Fibroblast of skin of left biceps (primary cell): ENCODE data around the gene OPA1.

Experiments used
- DNase-seq, 2 experiments: peaks; one replicate each; pipeline ENCODE4 v3.0.0-alpha.2; 2013; ENCODE audit warnings: low read depth in 2 of 2

OPA1 gene

DNA sequence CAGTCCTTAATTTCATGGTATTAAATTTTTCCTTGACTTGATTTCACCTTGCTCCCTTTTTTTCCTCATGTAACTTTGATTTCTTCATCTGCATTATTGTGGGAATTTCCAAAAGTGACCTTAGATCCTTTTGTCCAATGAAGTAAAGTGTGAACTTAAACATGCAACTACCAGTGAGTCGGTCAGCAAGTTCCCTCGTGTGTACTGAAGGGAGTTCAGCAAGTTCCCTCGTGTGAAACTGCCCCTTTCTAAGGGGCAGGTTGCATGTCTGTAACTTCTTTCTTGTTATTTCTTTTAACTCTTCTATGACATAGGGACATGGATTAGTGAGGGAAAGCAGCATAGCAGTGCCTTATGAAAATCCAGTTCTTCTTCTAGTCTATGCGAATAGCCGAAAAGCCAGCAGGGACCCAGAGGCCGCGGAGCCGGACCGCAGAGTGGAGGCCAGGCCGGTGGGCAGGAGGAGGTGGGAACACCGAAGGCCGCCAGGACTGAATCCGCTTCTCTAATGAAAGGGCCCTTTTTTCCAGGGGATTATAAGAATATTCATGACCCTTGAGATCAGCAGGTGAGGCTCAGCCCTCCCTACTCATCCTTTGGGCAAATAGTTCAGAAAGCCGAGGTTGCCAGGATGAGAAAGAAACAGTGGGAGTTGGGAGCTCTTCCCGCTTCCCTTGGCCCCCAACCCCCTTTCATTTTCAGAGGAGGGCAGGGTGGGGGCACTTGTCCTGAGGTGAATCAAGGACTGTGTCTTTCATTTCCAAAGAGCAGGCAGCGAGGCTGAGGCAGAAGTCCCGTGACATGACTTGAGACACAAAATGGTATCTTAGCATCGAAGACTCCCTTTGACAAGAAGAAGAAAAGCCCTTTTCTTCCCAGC is 117.5 kb downstream of the OPA1 start:
- DNase-seq, result no peak

DNA sequence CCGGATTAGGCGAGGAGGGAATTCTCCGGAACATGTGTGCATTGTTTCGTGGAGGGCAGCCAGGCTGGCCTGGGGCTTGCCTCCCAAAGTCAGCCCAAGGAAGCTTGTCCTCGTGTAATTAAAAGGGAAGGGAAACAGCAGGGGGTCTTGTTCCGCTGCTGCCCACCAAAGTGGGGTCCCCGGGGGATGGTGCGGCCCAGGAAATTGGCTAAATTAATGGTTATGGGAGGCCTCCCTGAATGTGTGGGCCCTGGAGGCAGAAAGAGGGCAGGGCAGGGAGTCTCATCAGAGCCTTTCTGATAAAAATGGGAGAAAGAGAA is 118.1 kb downstream of the OPA1 start:
- DNase-seq, result no peak

- DNase-seq, result no peak
These were observed 118.5 kb downstream of the OPA1 start for GRCh38 chr3:193711523-193711963.

DNA sequence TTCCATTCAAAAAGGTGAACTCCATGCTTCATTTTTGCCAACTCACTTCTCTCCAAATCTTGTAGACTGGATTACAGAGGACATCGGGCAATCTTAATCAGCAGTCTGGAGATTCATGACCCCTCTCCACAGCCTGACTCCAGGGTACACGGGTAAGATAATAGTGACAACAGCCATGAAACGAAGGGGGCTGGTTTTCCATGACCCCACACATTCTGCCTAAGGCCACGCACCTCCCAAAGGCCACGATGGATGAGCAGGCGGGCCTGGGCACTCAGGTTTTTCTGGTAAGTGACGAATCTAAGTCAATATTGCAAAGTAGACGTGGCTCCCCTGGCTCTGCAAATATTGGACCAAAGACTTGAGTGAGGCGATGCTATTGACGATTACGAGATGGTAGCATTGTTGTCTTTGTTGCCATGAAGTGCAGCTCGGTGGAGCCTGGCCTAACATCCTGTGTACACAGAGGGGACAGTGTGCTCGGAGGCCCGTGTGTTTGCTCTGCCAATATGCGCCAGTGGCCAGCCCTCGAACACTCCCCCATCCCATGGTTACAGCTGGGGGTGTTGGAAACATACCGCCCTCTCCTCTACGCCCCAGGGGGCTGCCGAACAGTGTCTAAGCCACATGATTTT is 119.1 kb downstream of the OPA1 start:
- DNase-seq, result no peak

DNA sequence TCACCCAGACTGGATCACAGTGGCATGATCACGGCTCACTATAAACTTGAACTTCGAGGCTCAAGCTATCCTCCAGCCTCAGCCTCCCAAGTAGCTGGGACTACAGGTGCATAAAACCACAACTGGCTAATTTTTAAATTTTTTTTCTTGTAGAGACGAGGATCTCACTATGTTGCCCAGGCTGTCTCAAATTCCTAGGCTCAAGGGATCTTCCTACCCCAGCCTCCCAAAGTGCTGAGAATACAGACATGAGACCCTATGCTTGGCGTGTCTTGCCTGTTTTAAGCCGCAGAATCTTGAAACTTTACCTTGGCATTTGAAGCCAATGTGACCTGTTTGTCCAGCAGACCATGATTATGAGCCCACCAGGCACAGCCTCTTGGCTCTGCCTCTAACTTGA is 119.9 kb downstream of the OPA1 start:
- DNase-seq, result no peak

- no peak for DNase-seq
These were observed 121.6 kb downstream of the OPA1 start for GRCh38 chr3:193714523-193715137.

GRCh38 chr3:193716150-193716549 is 123.1 kb downstream of the OPA1 start:
- no peak for DNase-seq

DNA sequence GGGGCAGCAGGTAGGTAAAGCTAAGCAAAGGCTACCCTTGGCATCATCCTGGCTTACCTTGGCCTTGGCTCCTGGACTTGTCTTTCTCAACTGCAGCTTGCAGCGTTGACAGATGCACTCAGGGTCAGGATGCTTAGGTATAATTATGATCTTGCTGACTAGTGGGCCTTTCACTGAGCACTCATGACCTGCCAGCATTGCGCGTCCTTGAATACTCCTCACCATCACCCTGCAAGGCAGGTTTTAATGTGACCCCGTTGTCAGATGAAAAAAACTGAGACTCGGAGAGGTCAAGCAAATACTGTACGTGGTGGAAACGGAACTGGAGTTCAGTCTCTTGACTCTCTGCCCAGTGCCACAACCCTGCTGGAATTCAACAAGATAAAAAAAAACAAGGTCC is 126.7 kb downstream of the OPA1 start:
- no peak for DNase-seq

GRCh38 chr3:193720169-193720568 is 127.2 kb downstream of the OPA1 start:
- DNase-seq, result no peak

- DNase-seq, result no peak
These were observed 129.6 kb downstream of the OPA1 start for GRCh38 chr3:193722566-193722965.

DNA sequence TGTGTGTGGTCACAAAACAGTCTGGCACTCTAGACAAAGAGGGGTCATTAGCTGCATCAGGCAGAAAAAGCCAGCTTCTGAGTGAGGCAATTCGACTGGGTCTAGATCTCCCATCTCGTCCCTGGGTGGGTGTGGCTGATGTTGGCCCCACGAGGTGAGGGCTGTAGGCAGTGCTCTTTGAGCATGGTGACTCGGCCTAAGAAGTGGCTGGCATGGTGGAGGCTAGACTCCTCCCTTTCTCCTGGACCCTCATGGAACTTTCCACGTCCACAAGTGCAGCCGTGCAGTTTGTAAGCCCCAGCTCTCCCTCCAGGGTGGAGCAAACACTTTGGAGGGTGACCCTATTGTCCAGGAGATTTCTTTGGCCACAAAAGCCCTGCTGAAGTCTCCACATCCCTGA is 134.1 kb downstream of the OPA1 start:
- no peak for DNase-seq

DNA sequence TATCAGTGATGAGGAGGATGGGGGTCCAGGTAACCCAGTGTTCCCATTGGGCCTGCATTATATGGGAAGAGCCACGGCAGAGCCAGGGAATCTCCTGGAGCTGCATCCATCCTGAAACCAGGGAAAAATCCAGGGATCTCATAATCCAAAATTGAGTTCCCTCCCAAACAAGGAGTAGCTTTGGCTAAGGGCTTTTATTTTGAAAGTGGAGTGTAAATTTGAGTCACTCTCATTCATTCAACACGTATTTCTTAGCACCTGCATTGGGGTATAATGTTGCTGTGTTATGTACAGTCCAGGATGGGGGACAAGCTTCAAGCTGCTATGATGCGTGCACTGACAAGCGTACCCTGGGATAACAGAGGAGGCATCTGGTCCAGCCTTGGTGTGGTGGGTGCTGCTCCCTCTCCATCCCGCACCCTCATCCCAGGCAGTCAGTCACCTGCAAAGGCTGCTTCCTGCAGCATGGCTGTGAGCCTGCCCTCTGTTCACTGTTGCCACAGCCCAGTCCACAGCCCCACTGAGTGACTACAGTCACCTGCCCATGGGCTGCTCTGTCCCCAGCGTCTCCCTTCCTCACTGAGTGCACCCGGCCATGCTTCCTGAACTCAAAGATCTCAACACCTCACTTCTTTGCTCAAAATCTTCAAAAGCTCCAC is 135.6 kb downstream of the OPA1 start:
- no peak for DNase-seq

DNA sequence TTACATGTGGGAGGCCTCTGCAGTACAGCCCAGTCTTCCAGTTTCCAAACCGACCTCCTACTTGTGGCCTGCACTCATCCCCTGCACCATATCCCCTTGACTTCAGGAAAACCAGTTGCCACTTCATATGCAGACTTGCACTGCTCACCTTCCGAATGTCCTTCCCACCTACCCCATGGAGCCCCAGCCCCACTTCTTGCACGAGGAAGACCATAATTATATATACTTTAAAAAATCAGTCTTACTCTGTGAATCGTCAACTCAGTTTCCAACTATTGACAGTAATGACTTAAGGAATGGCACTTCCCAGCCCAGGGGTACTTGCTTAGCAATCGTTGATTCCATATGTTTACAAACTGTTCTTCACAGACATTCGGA is 136.1 kb downstream of the OPA1 start:
- DNase-seq, result no peak

DNA sequence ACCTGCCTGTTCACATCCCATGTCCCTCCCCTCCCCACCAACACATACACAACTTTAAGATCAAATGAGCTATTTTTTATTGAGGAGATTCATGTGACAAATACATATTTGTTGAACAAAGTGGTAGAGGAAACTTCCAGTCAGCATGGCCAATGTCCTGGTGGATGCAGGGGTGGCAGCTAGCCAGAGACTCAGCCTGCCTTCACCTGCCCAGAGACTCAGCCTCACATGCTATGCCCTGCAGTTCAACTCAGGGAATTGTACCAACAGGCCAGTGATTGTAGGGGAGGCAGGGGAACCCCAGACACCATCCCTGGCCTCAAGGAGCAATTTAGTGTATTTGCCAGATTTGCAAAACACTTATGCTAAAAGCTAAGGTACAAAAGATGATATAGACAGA is 136.6 kb downstream of the OPA1 start:
- DNase-seq, result no peak

DNA sequence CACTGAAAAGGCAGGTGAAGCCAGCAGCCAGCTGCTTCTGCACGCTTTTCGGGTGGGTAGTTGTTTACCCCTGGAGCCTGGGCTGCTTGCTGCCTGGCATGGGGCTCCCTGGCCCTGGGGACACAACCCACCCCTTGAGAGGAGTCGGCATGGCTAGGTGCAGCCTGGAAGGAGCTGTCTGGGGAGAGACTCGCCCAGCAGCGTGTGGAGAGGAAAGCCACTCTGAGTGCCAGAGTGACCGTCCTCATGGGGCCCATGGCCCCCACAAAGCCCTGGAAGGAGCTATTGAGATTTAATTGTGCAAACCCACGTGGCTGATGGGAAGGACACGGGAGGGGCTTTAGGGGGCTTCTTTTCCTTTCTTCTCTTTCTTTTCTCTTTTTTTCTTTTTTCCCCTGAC is 137.5 kb downstream of the OPA1 start:
- DNase-seq, result no peak

- no peak for DNase-seq
These were observed 138.0 kb downstream of the OPA1 start for GRCh38 chr3:193730976-193731375.

GRCh38 chr3:193731656-193732055 is 138.6 kb downstream of the OPA1 start:
- no peak for DNase-seq

DNA sequence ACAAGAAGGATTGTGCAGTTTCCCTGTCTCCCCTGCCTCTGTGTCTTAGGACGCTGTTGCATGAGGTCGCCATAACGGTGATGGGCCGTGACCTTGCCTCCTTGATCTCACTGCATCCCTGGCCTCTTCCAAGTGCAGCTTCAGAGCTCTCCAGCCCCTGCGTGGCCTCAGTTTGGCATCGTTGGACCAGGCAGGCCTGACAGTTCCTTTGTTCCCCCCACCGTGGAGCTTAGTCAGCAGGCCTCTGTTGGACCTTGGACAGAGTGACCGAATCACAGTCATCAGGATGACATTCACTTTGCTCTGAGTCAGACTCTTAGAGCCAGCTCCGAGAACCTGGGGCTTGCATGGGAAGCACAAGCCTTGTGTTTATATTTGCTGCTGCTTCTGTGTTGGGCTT is 139.4 kb downstream of the OPA1 start:
- peak; percentile 10 to 13 for DNase-seq

GRCh38 chr3:193732827-193733226 is 139.8 kb downstream of the OPA1 start:
- DNase-seq, result no peak

DNA sequence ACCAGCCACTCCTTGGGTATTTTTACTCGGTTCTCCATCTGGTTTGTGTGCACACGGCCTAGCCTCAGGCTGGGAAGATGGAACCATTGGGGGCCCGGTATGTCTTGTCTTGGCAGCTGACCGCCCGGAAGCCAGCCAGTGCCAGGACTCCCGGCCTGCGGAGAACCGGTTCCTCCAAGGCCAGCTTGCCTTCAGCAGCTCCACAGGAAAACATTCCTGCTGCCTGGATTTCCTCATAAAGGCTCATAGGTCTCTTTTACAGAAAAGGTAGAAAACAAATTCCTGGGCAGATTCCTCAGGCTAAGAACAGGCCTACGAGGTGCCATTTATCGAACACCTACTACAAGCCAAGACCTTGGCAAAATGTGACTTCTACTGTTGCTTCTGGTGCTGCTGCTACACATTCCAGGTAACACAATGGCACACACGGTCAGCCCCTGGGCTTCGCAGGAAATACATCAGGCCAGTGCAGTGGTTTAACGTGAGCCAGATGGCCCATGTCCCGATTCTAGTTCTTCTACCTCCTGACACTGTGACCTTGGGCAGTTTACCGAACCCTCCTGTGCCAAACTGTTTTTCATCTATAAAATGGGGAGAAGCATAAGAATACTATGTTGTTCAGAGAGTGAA is 141.8 kb downstream of the OPA1 start:
- DNase-seq, result no peak

DNA sequence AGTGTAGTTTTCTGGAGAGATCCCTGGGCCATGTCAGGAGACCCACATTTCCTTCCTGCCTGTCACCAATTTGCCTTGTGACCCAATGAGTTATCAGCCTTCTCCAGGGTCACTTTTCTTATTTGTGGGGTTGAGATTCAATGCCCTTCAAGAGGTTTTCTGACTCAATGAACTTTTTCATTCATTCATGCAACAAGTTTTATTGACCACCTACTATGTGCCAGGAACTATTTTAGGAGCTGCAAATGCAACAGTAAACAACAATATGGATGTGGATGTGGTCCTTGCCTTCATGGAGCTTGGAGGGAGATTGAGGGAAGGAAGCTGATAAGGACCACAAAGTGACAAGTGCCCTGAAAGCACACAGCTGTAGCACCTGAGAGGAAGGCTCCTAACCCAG is 142.8 kb downstream of the OPA1 start:
- DNase-seq, result no peak

- DNase-seq, result no peak
These were observed 143.6 kb downstream of the OPA1 start for GRCh38 chr3:193736616-193737015.
